ENCODE measurements around the gene SQSTM1. TPM values are rescaled to one million over a fixed set of nuclear protein-coding genes. Genes with fewer than 3 reads are reported as not detected.
"Not testable (repeated sequence)": the region's sequence is repeated elsewhere in the genome, so short reads cannot be mapped to it uniquely, and the experiment has no call there.

SQSTM1 gene
- total RNA-seq, 1 donor from 2014 or later: 593 TPM

DNA sequence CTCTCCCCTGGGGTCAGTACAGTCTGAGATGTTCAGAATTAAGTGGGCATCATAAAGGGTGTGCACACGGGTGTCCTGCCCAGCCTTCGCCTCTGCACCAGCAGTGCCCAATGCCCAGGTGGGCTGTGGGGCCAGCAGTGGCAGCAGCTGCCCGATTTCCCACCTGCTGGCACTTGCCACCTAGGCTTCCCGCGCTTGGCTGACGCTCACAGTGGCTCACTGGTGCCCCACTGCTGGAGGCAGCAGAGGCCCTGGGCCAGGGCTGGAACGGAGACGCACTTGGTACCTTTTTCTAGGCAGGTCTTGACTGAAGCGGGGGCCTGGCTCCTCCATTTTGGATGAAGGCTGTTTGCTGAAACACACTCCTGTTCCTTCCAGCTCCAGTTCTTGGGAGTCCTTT is 20.9 kb downstream of the SQSTM1 start:
- DNase-seq (ENCODE audit: low read depth): no peak

DNA sequence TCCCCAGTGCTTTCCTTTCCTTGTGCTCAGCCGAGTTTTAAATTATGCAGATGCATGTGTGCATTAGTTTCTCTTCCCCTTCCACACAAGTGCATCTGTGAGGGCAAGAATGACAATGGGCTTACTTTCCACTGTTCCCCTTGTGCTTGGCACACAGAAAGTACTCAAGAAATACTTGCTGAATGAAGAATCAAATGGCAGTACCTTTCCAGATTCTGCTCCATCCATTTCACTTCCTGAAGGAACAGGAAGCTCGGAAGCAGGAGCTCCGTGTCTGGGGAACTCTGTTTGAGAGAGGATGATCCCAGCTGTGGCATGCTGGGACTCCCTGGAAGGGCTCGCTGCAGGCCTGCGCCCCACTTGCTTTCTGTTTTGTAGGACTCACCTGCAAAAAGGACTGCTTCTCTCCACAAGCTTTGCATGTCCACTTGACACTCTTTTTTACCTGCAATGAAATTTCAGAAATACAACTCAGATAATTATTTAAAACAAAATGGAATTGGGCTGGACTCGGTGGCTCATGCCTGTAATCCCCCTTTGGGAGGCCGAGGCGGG is 32.4 kb downstream of the SQSTM1 start:
- no peak for DNase-seq (ENCODE audit: low read depth)

DNA sequence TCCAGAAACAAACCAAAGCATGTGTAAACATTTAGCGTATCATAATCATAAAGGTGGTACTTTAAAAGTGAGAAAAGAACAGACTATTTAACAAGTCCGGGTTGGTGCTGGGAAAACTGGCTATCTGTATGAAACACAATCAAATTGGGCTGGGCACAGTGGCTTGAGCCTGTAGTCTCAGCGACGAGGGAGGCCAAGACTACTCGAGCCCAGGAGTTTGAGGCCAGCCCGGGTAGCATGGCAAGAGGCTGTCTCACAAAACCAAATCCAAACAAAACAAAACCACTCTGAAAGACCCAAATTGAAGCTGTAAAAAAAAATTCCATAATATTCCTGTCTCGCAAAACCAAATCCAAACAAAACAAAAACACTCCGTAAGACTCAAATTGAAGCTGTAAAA is 33.7 kb downstream of the SQSTM1 start:
- DNase-seq (ENCODE audit: low read depth): no peak

DNA sequence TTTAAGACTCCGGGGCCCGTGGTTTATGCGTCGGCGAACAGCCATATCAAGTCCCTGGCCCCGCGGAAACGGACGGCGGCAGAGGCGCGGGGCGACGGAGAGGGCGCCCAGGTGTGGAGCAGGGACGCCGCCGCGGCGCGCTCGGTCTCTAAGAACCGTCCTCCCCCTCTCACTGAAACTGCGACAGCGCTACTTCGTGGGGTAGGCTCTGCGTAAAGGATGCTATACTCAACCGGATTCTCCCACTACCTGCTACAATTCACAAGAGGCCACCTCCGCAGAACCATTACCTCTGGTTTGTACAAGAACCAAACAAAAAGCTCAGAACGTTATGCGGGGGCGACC is 37.5 kb downstream of the SQSTM1 start:
- no peak for DNase-seq (ENCODE audit: low read depth)

DNA sequence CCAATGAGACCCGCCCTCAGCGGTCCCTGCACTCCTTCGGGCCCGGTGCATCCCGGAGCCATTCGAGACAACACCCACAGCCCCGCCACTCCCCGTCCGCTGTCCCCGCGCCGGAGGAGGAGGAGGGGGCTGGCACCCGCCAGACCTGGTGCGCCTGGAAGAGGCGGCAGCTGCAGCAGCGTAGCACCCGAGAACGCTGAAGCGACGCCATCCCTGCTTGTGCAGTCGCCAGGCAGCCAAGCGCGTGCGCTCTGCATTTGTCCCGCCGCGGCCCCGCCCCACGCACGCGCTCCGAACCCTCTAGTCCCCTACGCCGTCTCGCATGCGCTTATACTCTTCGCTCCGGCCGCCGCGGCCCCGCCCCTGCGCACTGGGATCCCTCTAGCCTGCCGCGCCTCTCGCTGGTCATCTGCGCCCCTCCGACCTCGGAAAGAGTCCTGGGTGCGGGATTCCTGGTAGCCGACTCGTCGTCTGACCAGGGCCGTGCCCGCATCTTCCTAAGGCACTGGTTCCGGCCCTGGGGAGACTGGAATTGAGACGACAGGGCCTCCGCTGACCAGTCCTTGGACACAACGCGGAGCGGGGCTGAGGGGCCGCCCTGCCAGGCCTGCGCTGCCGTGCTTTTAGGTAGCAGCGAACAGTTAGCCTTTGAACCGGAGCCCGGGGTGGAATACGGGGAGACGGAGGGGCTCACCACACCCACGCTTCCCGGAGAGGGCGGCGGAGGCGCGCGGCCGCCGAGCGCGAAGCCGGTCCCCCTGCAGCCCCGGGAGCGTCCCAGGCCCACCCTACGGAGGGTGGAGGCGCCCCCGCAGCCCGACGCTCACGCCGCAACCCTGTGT is 38.1 kb downstream of the SQSTM1 start, which contains the start of gene MRNIP:
Gene MRNIP, minus strand, starts transcription at position 232 of the 842 bp plus-strand sequence. Its CDS starts 21 bp downstream, at position 211.
- peak; percentile 98 for DNase-seq (ENCODE audit: low read depth)

DNA sequence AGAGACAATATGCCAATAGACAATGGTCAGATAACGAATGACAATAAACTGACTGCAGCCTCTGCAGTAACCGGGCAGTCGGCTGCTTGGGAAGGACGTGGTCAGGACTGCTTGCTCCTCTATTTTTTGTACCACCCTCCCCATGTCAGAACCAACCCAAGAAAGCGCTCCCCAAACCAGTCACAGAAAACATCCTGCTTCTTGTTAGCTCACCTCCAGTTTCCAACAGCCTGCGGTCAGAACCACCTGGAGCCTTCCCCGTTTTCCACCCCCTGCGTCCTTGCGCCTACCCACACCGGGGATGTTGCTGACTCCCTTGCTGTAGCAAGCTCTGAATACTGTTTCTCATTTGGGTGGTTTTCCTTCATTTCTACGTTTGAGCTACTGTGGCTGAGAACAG is 39.6 kb downstream of the SQSTM1 start:
- DNase-seq (ENCODE audit: low read depth): no peak

DNA sequence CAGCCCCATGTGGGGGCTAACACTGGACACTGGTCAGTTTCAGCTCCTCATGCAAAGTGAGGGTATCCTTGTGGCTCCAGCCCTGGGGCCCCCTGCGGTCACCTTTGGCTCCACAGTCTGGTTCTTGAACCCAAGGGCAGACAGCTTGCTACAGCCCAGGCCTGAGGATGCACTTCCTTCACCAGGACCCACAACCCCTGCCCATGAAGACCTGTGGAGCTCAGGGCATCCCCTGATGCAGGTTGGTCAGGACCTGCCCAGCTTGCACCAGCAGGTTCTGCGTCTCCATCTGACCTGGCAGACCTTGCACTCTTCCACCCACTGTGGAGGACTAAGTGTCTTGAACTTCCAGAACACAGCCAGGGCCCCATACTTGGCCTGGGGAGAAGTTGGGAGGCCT is 41.6 kb downstream of the SQSTM1 start:
- DNase-seq (ENCODE audit: low read depth): no peak

DNA sequence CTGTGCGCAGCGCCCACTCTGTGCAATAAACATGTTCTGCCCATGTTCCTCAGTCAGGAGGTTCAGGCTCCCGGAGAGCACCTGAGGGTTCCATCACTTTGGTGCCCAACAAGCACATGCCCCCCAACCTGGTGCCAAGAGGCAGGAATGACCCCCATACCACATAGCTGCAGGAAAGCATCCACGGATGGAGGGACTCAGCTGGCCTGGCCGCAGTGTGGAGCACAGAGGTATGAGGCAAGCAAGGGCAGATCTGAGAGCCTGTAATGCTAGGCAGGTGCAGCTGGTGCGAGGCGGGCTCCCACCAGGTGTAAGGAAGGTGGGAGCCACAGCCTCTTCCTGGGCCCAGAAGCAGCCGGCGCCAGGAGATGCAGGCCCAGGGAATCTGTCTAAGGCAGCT is 42.2 kb downstream of the SQSTM1 start:
- no peak for DNase-seq (ENCODE audit: low read depth)

DNA sequence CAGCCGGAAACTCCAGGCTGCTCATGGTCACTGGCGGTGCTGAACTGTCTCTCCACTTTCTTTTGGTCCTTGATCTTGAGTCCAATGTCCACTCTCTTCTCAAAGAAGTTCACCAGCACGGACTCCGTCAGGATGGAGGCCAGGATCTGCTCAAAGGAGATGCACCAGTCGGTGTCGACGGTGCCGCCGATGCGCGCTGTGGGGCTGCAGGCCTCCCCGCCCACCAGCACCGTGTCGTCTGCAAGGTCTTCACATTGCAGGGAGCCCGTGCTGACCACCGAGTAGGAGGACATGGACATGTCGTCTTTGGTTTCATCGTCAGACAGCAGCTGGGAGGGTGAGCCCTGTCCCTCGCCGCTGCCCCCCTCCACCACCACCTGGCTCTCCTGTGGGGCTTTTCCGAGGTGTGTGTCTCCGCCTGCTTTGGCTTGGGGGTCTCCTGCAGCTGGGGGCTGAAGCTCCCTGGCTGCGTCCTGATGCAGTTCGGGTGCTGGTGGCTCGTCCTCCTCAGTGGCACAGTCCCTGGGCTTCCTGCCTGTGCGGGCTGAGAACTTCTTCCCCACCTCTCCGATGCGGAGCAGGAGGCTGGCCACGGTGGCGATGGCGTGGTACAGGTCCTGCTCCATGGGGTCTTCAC is 42.9 kb downstream of the SQSTM1 start:
- no peak for DNase-seq (ENCODE audit: low read depth)

DNA sequence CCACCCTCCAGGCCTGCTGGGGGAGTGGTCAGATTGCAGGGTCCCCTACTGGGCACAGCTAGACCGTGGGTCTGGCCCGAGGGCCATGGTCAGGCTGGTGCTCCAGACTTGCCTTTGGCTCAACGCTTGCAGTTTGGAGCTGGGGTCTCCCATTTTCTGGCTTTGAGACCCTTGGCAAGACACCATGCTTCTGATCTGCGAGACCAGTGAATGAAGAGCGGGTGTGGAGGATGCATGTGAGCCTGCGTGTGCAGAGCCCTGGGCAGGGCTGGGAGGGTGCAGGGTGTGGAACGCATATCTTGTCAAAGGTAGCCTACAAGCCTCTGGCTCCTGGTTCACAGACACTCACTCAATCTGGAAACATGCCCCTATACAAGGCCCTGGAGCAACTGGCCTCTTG is 44.0 kb downstream of the SQSTM1 start:
- DNase-seq (ENCODE audit: low read depth): no peak

DNA sequence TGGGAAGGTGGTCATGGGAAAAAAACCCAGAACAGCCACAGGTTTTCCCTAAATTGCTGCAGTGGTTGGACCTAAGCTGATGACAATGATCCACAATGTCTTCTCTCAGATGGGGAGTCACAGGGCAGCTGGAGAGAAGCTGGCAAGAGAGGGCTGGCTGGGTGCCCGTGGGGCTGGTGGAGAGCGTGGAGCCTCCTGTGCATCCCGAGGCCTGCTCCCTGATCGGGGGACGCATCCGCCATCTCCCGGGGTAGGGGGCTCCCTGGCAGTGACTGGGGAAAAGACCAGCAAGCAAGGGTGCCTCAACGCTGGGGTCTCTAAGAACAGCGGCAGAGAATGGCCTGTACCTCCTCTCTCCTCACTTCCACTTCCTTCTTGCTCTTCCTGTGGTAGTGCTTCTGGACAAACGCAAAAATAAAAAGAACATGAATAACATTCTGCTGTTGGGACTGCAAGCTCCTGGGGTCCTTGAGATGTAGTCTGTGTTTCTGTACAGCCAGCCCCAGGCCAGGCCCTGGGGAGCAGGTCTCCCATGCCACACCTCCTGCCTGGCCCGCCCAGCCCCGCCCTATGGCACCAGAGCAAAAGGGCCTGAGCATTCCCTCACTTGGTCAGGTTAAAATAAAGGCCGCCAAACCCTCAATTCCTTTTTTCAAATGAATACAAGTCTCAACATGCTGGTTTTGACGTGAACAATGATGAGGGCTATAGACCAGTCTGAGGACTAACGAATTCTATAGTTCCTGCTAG is 45.0 kb downstream of the SQSTM1 start:
- DNase-seq (ENCODE audit: low read depth): no peak

DNA sequence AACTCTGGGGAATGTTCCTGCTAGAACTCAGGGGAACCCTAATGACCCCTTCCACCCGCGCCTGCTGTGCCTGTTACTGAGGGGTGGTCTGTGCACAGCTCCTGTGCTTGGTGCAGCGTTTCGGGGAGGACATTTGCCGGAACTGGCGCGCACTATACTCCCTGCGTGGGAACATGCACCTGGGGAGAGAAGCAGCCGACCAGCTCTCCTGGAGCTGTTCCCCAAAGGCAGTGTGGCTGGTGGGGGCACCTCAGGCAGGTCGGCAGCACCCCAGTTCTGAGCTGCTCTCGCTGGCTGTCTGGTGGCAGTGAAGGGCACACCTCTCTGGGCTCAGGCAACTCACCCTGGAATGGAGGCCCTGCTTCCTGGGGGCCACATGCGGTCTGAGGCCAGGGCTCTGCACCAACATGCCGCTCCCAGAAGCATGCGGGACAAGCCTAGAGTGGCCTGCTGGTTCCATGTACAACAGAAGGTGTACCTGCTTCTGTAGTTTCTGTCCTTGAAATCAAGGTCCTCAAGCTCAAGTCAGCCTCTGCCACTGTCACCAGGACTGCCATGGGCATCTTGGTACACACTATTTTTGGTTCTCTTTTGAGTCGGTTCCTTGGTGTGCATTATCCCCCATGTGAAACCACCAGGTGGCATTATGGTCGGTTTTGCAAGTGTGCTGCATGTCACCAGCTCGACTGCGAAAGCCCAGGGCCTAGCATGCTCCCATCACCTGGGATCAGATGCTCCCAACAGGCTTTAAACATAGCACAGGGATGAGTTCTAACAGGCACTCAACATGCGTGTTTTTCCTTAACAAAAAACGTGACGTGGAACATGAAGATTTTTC is 45.8 kb downstream of the SQSTM1 start:
- no peak for DNase-seq (ENCODE audit: low read depth)

DNA sequence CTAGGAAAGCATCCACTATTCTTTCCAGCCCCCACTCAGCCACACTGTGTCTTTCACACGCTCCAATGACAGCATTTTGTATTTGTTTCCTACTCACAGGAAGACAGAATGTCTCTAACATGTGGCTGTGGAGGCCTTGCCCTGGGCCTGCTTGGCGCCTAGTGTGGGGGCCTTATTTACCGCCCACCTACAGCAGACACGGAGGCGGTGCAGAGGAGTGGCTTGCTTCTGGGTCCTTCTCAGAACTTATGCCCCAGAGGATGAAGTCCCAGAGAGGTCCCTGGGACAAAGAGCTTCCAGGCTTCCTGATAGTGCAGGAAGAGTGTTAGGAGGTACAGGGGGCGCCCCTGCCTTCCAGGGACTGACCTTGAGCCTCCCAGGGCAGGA is 46.4 kb downstream of the SQSTM1 start:
- DNase-seq (ENCODE audit: low read depth): no peak

DNA sequence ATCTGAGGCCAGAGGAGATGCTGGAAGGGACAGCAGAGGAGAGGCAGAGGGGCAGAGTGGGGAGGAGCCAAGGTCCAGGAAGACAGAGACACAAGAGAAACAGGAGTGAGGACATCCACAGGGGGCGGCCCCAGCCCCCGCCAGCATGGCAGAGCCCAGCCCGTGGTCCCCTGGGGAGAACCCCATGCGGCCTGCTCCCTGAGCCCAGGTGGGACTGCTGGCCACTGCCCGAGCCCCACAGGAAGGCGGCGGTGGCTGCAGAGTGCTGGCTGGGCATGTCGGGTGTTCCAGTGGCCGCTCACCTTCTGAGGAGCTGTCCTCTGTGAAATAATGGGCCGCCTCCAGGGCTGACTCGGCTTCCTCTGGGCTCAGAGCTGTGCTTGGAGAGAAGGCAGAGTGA is 46.8 kb downstream of the SQSTM1 start:
- no peak for DNase-seq (ENCODE audit: low read depth)

DNA sequence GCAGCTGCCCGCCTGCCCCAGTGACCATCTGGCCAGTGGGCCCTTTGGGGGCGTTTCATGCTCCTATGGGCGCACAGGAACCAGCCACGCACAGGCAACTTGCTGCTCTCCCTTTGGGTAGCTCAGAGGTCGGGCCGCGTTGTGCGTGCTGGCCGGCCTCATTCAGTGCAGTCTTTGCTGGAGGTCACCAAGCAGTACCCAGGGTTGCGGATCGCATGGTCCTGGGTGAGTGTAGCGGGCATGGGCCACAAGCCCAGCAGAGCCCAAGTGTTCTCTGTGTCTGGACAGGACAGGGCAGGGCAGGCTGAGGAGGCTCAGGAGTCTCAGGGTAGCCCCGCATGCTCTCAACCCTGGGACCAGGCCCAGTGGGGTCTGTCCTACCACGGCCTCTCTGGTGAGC is 47.8 kb downstream of the SQSTM1 start:
- no peak for DNase-seq (ENCODE audit: low read depth)

DNA sequence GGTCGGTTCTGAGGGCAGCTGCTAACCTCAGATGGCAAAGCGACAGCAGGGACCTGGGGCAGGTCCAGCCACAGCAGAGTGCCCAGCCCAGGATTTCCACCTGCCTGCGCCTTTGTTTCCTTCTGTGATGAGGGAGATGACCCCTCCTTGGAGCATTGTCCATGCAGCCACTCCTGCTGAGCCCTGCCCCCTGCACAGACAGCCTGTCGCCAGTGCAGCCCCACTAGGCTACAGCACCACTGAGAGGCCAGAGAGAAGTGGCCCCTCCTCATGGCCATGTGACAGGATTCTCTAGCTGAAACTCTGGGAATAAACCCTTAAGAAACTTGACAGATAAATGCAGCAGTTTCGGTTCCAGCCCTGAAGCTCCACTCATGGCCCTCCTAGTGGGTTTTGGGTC is 48.4 kb downstream of the SQSTM1 start:
- DNase-seq (ENCODE audit: low read depth): no peak

DNA sequence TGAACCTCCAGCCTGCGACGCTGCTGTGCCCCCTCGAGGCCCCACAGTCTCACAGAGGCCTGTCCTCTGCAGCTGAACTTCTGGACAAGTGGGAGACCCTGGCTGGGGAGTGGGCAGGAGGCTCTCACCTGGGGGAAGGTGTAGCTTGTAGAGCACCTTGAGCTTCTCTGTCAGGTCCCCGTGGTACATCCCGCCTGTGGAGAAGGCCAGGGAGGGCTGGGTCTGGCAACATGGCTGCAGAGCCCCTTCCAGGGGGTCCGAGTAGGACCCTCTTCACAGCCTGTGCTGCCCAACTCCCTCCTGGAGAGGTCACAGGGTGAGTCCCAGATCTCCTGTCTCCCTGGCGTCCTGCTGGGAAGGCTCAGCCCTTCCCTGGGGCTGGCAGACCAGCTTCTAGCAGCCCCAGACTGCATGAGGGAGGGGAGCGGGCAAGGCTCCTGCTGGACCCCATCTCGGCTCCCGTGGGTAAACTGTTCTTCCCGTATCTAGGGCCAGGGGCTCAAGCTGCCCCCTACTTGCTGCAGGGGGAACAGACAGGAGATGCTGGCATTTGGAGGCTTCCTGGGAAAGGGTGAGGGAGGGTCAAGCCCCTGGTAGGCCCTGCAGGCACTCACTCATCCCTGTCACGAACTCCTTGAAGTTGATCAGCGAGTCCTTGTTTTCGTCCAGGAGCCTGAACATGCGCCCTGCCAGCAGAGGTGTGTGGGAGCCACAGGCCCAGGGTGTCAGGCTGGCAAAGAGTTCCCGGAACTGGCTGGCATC is 49.1 kb downstream of the SQSTM1 start:
- DNase-seq (ENCODE audit: low read depth): no peak

DNA sequence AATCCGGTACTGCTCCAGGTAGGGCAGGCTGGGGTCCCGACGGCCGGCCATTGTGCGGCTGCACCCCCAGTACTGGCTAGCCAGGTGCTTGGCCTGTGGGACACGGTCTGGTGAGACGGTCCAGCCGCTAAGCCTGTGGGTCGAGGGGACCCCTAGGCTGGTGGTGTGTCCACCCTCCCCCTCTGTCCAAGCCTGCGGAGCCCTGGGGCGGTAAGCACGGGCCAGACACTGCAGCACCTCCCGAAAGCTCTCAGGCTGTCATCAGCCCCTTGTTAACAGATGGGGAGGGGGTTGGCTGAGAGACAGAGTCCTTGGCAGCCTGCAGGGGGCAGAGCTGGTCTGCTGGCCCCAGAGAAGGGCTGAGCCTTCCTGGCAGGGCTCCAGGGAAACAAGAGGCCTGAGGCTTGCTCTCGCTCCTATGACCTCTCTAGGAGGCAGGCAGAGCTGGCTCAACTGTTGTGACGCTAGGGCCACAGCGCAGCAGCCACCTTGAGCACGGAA is 49.7 kb downstream of the SQSTM1 start:
- DNase-seq (ENCODE audit: low read depth): peak; percentile 44

DNA sequence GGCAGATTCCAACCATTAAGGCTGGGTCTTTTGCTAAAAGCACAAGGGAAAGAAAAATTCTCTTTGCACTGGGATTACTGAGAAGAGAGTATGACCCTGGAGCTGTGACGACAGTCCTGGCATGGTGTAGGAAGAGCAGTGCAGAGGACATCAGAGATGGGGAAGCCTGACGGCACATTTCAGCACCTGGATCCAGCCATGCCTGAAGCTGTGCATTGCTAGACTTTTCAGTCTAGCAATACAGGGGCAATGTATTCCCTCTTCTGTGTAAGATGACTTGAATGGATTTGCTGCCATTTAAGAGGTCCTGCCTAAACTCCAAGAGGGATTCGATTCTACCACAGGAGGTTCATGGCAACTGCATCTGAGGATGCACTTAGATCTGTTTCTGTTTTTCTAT is 50.2 kb downstream of the SQSTM1 start:
- DNase-seq (ENCODE audit: low read depth): no peak

DNA sequence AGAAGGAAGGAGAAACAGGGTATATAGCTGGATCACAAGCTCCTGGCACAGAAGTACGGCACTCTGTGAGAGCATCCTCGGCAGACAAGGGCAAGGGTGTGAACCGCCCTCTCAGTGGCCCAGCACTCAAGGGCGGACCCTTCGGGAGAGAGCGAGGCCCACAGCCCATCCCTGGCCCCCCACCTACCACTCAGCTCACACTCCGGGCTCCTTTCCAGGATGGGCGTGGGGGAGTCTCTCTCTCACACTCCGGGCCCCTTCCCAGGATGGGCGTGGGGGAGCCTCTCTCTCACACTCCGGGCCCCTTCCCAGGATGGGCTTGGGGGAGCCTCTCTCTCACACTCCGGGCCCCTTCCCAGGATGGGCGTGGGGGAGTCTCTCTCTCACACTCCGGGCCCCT is 50.8 kb downstream of the SQSTM1 start:
- DNase-seq (ENCODE audit: low read depth): not testable (repeated sequence)
